HepG2 (cell line): ENCODE results near the gene VAMP2. TPM values are rescaled to one million over a fixed set of nuclear protein-coding genes. Genes with fewer than 3 reads are reported as not detected.

Experiments used
- ASH2L ChIP-seq: fragments of 300-600, 200-600 bp; sonication (generic); IDR thresholded peaks from 2 replicates; pipeline ENCODE4 v1.7.0; 2017; ENCODE audit warnings: low read depth, mild to moderate bottlenecking, moderate library complexity, mixed read lengths, low read length; ENCODE audit not compliant: insufficient read length
- ERF ChIP-seq: IDR thresholded peaks from 2 replicates; pipeline ENCODE4 v1.6.1; 2018; ENCODE audit warnings: missing biosample characterization, missing genetic modification reagents
- HOXD1 ChIP-seq: sonication (generic); formaldehyde crosslinking; IDR thresholded peaks from 2 replicates; pipeline ENCODE4 v1.5.0; 2020; ENCODE audit warnings: missing genetic modification reagents
- JARID2 ChIP-seq: sonication (generic); formaldehyde crosslinking; IDR thresholded peaks from 2 replicates; pipeline ENCODE4 v1.8.1; 2023; ENCODE audit warnings: missing genetic modification reagents, inconsistent platforms; ENCODE audit not compliant: insufficient replicate concordance
- KDM3A ChIP-seq: IDR thresholded peaks from 2 replicates; pipeline ENCODE4 v1.6.1; 2018; ENCODE audit warnings: low read depth, missing compliant biosample characterization
- MAFG ChIP-seq: sonication (generic); formaldehyde crosslinking; IDR thresholded peaks from 2 replicates; pipeline ENCODE4 v1.5.1; 2020; ENCODE audit warnings: mild to moderate bottlenecking, missing genetic modification reagents
- MEIS2 ChIP-seq: sonication (generic); formaldehyde crosslinking; IDR thresholded peaks from 2 replicates; pipeline ENCODE4 v1.9.0; 2021; ENCODE audit warnings: mild to moderate bottlenecking, missing genetic modification reagents
- NFKBIZ ChIP-seq: IDR thresholded peaks from 2 replicates; pipeline ENCODE4 v1.6.1; 2018; ENCODE audit warnings: missing genetic modification reagents, missing compliant biosample characterization
- POGK ChIP-seq: sonication (generic); formaldehyde crosslinking; conservative IDR thresholded peaks from 2 replicates; pipeline ENCODE4 v1.8.0; 2022; ENCODE audit warnings: mild to moderate bottlenecking, moderate library complexity, missing genetic modification reagents
- STAT6 ChIP-seq: sonication (generic); formaldehyde crosslinking; IDR thresholded peaks from 2 replicates; pipeline ENCODE4 v1.4.0; 2020; ENCODE audit warnings: missing genetic modification reagents, mild to moderate bottlenecking, borderline replicate concordance
- ZNF10 ChIP-seq: sonication (generic); formaldehyde crosslinking; IDR thresholded peaks from 2 replicates; pipeline ENCODE4 v1.4.0; 2020; ENCODE audit warnings: mild to moderate bottlenecking, low read depth, missing genetic modification reagents, borderline replicate concordance
- ZNF251 ChIP-seq: sonication (generic); formaldehyde crosslinking; IDR thresholded peaks from 2 replicates; pipeline ENCODE4 v1.9.0; 2021; ENCODE audit warnings: mild to moderate bottlenecking, missing genetic modification reagents
- ZNF275 ChIP-seq: sonication (generic); formaldehyde crosslinking; IDR thresholded peaks from 2 replicates; pipeline ENCODE4 v1.8.0; 2022; ENCODE audit warnings: missing genetic modification reagents, mild to moderate bottlenecking, inconsistent platforms, borderline replicate concordance
- ZNF687 ChIP-seq: sonication (generic); formaldehyde crosslinking; IDR thresholded peaks from 2 replicates; pipeline ENCODE4 v1.5.1; 2020; ENCODE audit warnings: mild to moderate bottlenecking, missing genetic modification reagents, moderate library complexity
- ZNF83 ChIP-seq: sonication (generic); formaldehyde crosslinking; IDR thresholded peaks from 2 replicates; pipeline ENCODE4 v1.4.0; 2020; ENCODE audit warnings: missing genetic modification reagents, mild to moderate bottlenecking, borderline replicate concordance
- ZNF878 ChIP-seq: sonication (generic); formaldehyde crosslinking; IDR thresholded peaks from 2 replicates; pipeline ENCODE4 v1.8.1; 2023; ENCODE audit warnings: mild to moderate bottlenecking, missing genetic modification reagents, moderate library complexity
- polyA plus RNA-seq, 8 experiments: library from polyadenylated mRNA; depleted of rRNA in 3 of 8; stranded (reverse) in 7 of 8; unstranded in 1 of 8; fragments of >200 nt; fragmentation: Illumina TruSeq in 4 of 8; extraction: Trizol in 4 of 8; gene quantifications; 2 replicates each; pipeline versions ENCODE4 v1.2.1 to v1.2.3, GENCODE V29; 2011 to 2016; ENCODE audit warnings: low read depth in 4 of 8, missing spikeins in 1 of 8, mixed read lengths in 1 of 8; ENCODE audit not compliant: insufficient read depth in 1 of 8
- total RNA-seq, 5 experiments: library from RNA; depleted of rRNA; stranded (reverse); fragments of >200 nt; fragmentation: Illumina TruSeq; extraction: Trizol; gene quantifications; 2 replicates each; pipeline ENCODE4 v1.2.3, GENCODE V29; 2016; ENCODE audit warnings: low read depth in 1 of 5

VAMP2 gene
- total and polyA plus RNA-seq, 2 of the 13 experiments (the other 11 are each of a cell fraction or from before 2014, with no cell fraction given) = 3.9 to 17.2 TPM

- TF ChIP-seq STAT6 (CRISPR knock-in tag) (no peak), POGK (CRISPR knock-in tag) (peak; percentile 8; the same call in 1 of the 2 replicates), ASH2L (peak; percentile 4), ZNF687 (CRISPR knock-in tag) (peak; percentile 69), ZNF878 (CRISPR knock-in tag) (no peak), ZNF275 (no peak), MEIS2 (CRISPR knock-in tag) (peak; percentile 14; the same call in 1 of the 2 replicates), ZNF10 (CRISPR knock-in tag) (no peak), ERF (CRISPR knock-in tag) (0 out of 2 replicates have a peak, but pooled peaks have one; percentile 2), ZNF251 (CRISPR knock-in tag) (no peak), KDM3A (no peak), HOXD1 (CRISPR knock-in tag) (no peak), JARID2 (CRISPR knock-in tag) (no peak), MAFG (CRISPR knock-in tag) (no peak), NFKBIZ (CRISPR knock-in tag) (no peak), ZNF83 (CRISPR knock-in tag) (0 out of 2 replicates have a peak, but pooled peaks have one; percentile 11)
These were observed 539 bp upstream of the VAMP2 start (continued) for GRCh38 chr17:8162997-8163977.
